NCI-H146 (cell line): ENCODE results near the gene ARIH1.
"Not testable (repeated sequence)": the region's sequence is repeated elsewhere in the genome, so short reads cannot be mapped to it uniquely, and the experiment has no call there.

ENCODE experiments used
- DNase-seq: peaks from one replicate; lab custom pipeline; 2025; lab: John Stamatoyannopoulos, UW

Gene ARIH1, protein sequence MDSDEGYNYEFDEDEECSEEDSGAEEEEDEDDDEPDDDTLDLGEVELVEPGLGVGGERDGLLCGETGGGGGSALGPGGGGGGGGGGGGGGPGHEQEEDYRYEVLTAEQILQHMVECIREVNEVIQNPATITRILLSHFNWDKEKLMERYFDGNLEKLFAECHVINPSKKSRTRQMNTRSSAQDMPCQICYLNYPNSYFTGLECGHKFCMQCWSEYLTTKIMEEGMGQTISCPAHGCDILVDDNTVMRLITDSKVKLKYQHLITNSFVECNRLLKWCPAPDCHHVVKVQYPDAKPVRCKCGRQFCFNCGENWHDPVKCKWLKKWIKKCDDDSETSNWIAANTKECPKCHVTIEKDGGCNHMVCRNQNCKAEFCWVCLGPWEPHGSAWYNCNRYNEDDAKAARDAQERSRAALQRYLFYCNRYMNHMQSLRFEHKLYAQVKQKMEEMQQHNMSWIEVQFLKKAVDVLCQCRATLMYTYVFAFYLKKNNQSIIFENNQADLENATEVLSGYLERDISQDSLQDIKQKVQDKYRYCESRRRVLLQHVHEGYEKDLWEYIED

GRCh38 chr15:72473614-72474465 lies at the start of gene ARIH1:
Gene ARIH1 (plus strand): TSS chr15:72474330. CDS start chr15:72474640, 310 bp downstream.
- peak; percentile 93 for DNase-seq

DNA sequence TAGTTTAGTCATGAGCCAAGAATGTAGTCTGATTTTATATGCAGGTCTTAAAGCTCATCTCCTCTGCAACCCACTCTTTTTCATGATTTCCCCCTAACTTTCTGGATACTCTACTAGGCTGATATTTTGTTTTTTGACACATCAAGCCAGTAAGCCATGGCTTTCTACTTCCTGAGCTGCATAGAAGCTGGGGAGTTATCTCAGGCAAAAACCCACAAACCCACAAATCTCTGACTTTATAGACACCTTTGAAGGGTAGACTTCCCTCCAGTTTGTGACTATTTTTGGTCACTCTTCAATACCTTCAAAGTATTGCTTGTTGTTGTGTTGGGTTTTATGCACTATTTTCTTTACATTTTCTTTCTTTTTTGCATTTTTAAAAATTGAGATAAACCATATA lies 47.4 kb upstream of the ARIH1 start:
- DNase-seq, result no peak

DNA sequence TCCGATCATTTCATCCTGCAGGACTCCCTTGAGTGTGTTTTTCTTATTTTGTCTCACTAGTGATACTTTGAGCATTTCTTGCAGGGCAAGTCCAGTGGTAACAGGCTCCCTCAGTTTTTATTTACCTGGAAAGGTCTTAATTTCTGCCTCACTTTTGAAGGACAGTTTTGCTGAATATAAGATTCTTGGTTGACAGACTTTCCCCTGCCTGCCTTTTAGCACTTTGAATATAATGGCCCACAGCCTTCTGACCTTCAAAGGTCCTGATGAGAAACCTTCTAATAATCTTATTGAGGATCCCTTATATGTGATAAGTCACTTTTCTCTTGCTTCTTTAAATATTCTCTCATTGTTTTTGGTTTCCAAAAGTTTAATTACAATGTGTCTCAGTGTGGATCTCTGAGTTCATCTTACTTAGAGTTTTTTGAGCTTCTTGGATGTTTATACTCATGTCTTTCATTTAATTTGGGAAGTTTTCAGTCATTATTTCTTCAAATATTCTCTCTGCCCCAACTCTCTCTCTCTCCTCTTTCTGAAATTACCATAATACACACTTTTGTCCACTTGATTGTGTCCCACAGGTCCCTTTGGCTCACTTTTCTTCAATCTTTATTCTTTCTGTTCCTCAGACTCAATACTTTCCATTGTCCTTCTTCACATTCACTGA lies 36.3 kb upstream of the ARIH1 start:
- DNase-seq, result no peak

DNA sequence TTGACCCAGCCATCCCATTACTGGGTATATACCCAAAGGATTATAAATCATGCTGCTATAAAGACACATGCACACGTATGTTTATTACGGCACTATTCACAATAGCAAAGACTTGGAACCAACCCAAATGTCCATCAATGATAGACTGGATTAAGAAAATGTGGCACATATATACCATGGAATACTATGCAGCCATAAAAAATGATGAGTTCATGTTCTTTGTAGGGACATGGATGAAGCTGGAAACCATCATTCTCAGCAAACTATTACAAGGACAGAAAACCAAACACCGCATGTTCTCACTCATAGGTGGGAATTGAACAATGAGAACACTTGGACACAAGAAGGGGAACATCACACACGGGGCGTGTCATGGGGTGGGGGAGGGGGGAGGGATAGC lies 31.3 kb upstream of the ARIH1 start:
- DNase-seq, result not testable (repeated sequence)

DNA sequence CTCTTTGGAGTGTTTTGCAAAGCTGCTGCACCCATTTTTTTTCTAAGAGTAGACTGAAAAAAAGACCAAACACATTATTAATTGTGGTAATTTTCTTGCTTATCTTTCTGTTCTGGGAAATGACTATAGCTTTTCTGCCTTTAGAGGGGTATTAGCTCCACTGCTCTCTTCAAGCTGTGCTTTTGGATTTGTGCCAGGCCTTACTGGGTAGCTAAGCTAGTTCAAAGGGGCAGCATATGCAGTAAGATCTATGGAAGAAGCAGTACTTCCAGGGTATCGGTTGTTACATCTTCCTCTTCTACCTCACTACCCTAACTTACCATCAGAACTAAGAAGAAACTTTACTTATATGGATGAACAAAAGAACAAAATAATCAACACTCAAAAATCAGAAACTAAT lies 28.7 kb upstream of the ARIH1 start:
- peak; percentile 39 for DNase-seq

DNA sequence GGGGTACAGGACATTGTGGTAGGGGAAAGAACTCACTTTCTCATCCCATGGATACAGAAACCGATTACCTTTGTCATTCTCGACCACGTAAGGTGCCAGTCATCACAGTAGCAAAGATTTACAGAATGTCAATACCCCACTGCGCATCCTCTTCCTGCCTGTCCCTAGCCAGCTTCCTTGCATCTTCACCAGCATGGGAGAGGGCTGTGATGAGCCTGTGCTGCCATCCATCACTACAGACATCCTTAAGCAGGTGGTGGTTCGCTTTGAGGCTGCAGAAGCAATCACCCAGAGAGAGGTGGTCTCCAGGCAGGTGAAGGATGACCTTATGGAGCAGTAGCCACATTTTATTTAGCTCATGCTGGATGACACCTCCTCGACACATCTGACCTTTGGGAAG lies 23.3 kb upstream of the ARIH1 start:
- no peak for DNase-seq

GRCh38 chr15:72451224-72451623 lies 22.9 kb upstream of the ARIH1 start:
- DNase-seq, result peak; percentile 16

DNA sequence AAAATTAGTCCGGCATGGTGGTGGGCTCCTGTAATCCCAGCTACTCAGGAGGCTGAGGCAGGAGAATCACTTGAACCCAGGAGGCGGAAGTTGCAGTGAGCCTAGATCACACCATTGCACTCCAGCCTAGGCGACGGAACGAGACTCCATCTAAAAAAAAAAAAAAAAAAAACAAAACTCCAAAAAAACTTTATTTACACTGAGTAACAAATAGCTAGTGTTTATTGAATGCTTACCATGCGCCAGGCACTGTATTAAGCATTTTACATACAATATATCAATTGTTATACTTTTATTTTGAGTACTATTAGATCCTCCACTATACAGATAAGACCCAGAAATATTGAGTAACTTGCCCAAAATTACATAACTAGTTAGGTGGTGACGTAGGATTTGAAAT lies 17.4 kb upstream of the ARIH1 start:
- DNase-seq, result no peak

GRCh38 chr15:72460402-72460801 lies 13.7 kb upstream of the ARIH1 start:
- DNase-seq, result no peak

- DNase-seq, result no peak
These were observed 10.4 kb upstream of the ARIH1 start for GRCh38 chr15:72463702-72464101.

DNA sequence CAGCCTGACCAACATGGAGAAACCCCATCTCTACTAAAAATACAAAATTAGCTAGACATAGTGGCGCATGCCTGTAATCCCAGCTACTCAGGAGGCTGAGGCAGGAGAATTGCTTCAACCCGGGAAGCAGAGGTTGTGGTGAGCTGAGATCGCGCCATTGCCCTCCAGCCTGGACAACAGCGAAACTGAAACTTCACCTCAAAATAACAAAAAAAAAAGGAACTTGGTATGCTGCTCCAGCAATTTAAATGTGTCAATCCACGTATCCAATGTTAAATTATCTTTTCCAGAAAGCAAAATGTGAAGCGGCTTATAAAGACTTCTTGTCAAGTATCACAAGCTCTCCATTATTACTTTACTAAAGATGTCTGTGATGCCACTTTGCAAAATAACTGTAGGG lies 9.9 kb upstream of the ARIH1 start:
- DNase-seq, result no peak

GRCh38 chr15:72468103-72468502 lies 6.0 kb upstream of the ARIH1 start:
- DNase-seq, result no peak

DNA sequence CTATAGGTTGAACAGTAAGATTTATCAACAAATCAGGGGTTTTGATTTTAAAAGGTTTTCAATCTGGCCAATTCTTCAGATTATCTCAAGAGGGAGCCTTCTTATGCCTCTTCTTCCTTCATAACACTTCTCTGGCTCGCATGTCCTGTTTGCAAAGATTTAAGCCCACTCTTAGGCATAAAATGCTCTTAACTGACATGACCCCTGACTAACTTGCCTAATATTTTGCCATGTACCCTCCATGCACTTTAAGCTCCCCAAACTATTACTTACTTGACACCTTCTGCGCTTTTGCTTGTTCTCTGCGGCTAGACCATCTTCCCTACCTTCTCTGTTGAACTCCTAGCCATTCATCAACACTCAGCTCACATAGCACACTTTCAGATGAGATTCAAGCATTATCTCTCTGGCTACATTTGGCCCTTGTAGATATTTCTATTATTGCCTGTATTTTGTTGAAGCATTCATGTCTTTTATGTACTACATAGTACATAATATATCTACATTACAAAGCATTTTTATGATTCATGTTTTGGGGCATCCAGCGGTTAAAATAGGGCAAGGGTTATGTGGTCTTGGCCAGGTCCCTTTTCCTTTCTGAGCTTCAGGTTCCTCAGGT lies 1.0 kb upstream of the ARIH1 start:
- DNase-seq, result no peak

- DNase-seq, result no peak
These were observed 359 bp downstream of the ARIH1 start for GRCh38 chr15:72474466-72474911.

DNA sequence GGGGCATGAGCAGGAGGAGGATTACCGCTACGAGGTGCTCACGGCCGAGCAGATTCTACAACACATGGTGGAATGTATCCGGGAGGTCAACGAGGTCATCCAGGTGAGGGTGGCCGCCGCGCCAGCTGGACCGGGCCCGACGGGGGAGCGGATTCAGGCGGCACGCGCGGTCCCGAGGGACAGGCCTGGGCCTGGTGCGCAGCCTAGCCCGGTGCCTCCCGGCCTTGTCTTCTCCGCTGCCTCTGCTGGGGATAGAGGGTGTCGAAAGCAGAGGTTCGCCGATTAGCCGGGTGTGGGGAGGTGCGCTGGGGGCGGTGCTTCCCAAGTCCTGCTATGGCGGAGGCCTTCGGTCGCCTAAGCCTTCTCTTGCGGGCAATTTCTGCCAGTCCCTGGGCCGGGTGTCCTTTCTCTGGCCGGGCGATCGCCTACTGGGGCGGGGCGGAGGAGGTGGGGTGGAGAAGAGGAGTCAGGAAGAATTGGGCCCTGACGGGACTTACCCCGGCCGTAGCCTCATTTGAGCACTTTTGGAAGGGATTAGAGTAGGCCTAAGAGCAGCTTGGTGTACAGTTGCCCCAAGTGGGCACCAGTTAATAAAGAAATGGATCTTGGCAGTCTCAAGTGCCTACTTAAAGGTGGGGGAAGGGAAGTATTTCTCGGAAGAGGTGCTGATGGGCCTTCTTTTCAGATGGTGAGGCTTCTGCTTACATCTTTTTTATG lies 940 bp downstream of the ARIH1 start:
- peak; percentile 68 for DNase-seq

DNA sequence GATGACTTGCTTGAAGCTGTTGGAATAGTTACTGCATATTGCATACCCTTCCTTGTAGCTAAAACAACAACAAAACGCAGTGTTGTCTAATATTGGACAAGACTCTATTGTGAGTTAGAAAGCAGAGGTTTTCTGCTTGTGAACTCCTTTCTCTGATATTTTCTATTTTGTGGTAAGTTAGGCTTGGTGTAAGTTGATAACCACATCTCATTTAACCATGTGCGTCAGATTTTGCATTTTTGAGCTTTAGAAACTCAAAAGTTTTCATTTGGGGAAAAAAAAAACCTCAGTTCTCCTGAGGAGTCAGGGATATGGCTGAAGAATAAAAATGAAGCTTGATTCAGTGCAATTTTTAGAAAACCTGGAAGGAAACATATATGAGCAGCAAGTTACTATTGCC lies 1.5 kb downstream of the ARIH1 start:
- DNase-seq, result no peak

GRCh38 chr15:72476330-72476729 lies 2.2 kb downstream of the ARIH1 start:
- DNase-seq, result not testable (repeated sequence)

GRCh38 chr15:72481015-72481659 lies 7.0 kb downstream of the ARIH1 start:
- DNase-seq, result no peak

GRCh38 chr15:72482275-72482674 lies 8.1 kb downstream of the ARIH1 start:
- no peak for DNase-seq

DNA sequence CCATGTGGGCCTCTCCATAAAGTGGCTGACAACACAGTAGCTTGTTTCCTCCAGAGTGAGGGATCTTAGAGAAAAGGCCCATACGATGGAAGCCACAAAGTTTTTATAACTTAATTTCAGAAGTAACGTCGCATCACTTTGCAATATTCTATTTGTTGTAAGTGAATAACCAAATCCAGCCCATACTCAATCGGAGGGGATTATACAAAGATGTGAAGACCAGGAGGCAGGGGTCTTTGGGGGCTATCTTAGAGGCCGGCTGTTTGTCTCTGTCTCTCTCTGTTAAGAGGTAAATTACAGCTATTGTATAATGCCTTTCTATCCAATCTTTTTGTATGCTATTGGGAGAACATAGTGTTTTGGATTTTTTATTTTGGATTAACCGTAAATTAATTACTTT lies 9.1 kb downstream of the ARIH1 start:
- DNase-seq, result no peak

GRCh38 chr15:72486144-72486543 lies 12.0 kb downstream of the ARIH1 start:
- no peak for DNase-seq
